ENCODE data around the gene CREBBP.
A peak's percentile ranks its signal among the peaks of the same experiment; 100 is the strongest.

The CREBBP gene

GRCh38 chr16:3822366-3823045, 58.0 kb downstream of the CREBBP start:
- DNase-seq: no peak

GRCh38 chr16:3821184-3821583, 59.3 kb downstream of the CREBBP start:
- DNase-seq: no peak

- peak; percentile 26 for DNase-seq
Observed at GRCh38 chr16:3819746-3820724, 60.5 kb downstream of the CREBBP start.

- no peak for DNase-seq
Observed at GRCh38 chr16:3819175-3819527, 61.4 kb downstream of the CREBBP start.

- DNase-seq: no peak
Observed at GRCh38 chr16:3816326-3816725, 64.2 kb downstream of the CREBBP start.

GRCh38 chr16:3814755-3815154, 65.8 kb downstream of the CREBBP start:
- no peak for DNase-seq

- no peak for DNase-seq
Observed at GRCh38 chr16:3812469-3813172, 67.9 kb downstream of the CREBBP start.

GRCh38 chr16:3810818-3811217, 69.7 kb downstream of the CREBBP start:
- DNase-seq: no peak

GRCh38 chr16:3810198-3810664, 70.3 kb downstream of the CREBBP start:
- no peak for DNase-seq

GRCh38 chr16:3808308-3809063, 72.0 kb downstream of the CREBBP start:
- DNase-seq: no peak

GRCh38 chr16:3807425-3808123, 72.9 kb downstream of the CREBBP start:
- DNase-seq: no peak

- no peak for DNase-seq
Observed at GRCh38 chr16:3804426-3805016, 76.0 kb downstream of the CREBBP start.

GRCh38 chr16:3800477-3801270, 79.8 kb downstream of the CREBBP start:
- DNase-seq: no peak

- no peak for DNase-seq
Observed at GRCh38 chr16:3800019-3800418, 80.5 kb downstream of the CREBBP start.

GRCh38 chr16:3799354-3799753, 81.2 kb downstream of the CREBBP start:
- no peak for DNase-seq

- no peak for DNase-seq
Observed at GRCh38 chr16:3798838-3799237, 81.7 kb downstream of the CREBBP start.

- DNase-seq: no peak
Observed at GRCh38 chr16:3797904-3798811, 82.4 kb downstream of the CREBBP start.

GRCh38 chr16:3797473-3797872, 83.0 kb downstream of the CREBBP start:
- no peak for DNase-seq

- no peak for DNase-seq
Observed at GRCh38 chr16:3793161-3793576, 87.3 kb downstream of the CREBBP start.
